ENCODE measurements around the gene C11orf42. TPM values are rescaled to one million over a fixed set of nuclear protein-coding genes. Genes with fewer than 3 reads are reported as not detected.

C11orf42 gene
- total RNA-seq, 3 donors from 2014 or later (not counting 1 experiment from before 2014, with no cell fraction given) = not detected

DNA sequence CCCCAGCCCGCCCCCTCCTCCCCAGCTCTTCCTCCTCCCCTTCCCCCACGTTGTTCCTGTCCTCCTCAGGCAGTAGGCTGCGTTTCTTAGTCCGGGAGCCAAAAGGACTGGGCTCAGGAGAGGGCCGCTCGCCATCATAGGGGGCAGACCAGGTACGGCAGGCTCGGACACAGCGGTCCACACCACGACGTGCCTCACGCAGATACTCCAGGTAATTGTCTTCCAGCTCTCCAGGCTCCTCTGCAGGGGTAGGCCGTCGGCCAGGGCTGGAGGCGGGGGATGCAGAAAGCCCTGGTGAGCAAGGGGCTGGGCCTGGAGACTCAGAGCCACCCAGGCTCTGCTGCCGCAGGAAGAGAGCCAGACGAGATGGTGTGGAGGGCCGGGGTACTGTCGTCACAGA lies 12.4 kb downstream of the C11orf42 start:
- H3K27me3 Mint-ChIP-seq (ENCODE audit: low read depth in 2 of 2) = no peaks in the 10 kb centered on the region
- H3K4me1 ChIP-seq (ENCODE audit: control insufficient read depth, insufficient read depth, low read length) = no peaks in the 10 kb centered on the region
- intact Hi-C loops (cut with micrococcal nuclease) = no loop called here
- ATAC-seq = no peak
- H3K27me3 ChIP-seq (ENCODE audit: control insufficient read depth, insufficient read depth, low read length) = no peaks in the 10 kb centered on the region
- no peak for DNase-seq
- H3K4me3 Mint-ChIP-seq = no peak overlapping the region
- no peaks in the 10 kb centered on the region for H3K4me1 Mint-ChIP-seq
- no peaks in the 10 kb centered on the region for H3K9me3 ChIP-seq (ENCODE audit: control insufficient read depth, insufficient read depth, low read length)
- no peak overlapping the region for H3K27ac ChIP-seq (ENCODE audit: low read length)
- no peaks in the 10 kb centered on the region for H3K9me3 Mint-ChIP-seq
- peaks cover 96% of the 10 kb centered on the region for H3K36me3 ChIP-seq (ENCODE audit: control insufficient read depth, insufficient read depth, low read length)
- H3K27ac Mint-ChIP-seq = no peak overlapping the region
- WGBS (ENCODE audit: insufficient coverage) = 98% methylated on average over 18 of the region's 19 CpGs
- TF ChIP-seq, protein P1, sequence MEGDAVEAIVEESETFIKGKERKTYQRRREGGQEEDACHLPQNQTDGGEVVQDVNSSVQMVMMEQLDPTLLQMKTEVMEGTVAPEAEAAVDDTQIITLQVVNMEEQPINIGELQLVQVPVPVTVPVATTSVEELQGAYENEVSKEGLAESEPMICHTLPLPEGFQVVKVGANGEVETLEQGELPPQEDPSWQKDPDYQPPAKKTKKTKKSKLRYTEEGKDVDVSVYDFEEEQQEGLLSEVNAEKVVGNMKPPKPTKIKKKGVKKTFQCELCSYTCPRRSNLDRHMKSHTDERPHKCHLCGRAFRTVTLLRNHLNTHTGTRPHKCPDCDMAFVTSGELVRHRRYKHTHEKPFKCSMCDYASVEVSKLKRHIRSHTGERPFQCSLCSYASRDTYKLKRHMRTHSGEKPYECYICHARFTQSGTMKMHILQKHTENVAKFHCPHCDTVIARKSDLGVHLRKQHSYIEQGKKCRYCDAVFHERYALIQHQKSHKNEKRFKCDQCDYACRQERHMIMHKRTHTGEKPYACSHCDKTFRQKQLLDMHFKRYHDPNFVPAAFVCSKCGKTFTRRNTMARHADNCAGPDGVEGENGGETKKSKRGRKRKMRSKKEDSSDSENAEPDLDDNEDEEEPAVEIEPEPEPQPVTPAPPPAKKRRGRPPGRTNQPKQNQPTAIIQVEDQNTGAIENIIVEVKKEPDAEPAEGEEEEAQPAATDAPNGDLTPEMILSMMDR (IDR thresholded peaks at IDR 0.05) = no peak
- peaks cover 31% of the 10 kb centered on the region for H3K36me3 Mint-ChIP-seq
- no peak overlapping the region for H3K4me3 ChIP-seq (ENCODE audit: low read length)

DNA sequence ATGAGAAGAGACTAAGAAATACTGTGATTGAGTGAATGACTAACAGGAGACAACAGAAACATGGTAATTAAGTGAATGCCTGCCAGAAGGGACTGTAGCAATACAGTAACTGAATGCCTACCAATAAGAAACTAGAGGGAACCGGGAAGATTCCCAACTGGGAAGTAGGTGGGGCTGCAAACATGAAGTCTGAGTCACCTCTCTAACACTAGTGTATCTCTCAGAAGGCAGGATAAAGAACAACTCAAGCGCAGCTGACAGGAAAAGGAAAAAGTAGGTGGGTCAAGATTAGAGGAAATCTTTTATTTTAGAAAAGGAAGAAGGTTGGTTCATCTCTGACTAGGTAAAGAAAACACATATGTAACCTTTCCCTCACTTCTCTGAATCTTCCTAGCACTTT lies 14.0 kb downstream of the C11orf42 start:
- Mint-ChIP-seq H3K27me3 (ENCODE audit: low read depth in 2 of 2) (no peaks in the 10 kb centered on the region), H3K27ac (no peak overlapping the region), H3K9me3 (no peaks in the 10 kb centered on the region), H3K4me1 (no peaks in the 10 kb centered on the region), H3K36me3 (peaks cover 31% of the 10 kb centered on the region), H3K4me3 (no peak overlapping the region)
- no peak overlapping the region for H3K4me3 ChIP-seq (ENCODE audit: low read length)
- H3K27me3 ChIP-seq (ENCODE audit: control insufficient read depth, insufficient read depth, low read length) = no peaks in the 10 kb centered on the region
- no peaks in the 10 kb centered on the region for H3K9me3 ChIP-seq (ENCODE audit: control insufficient read depth, insufficient read depth, low read length)
- DNase-seq = no peak
- H3K4me1 ChIP-seq (ENCODE audit: control insufficient read depth, insufficient read depth, low read length) = no peaks in the 10 kb centered on the region
- 83% methylated on average over 1 of the region's 2 CpGs for WGBS (ENCODE audit: insufficient coverage)
- ATAC-seq = no peak
- H3K27ac ChIP-seq (ENCODE audit: low read length) = no peak overlapping the region
- intact Hi-C loops (cut with micrococcal nuclease) = no loop called here
- H3K36me3 ChIP-seq (ENCODE audit: control insufficient read depth, insufficient read depth, low read length) = peaks cover 96% of the 10 kb centered on the region
- TF ChIP-seq, protein P1 (IDR thresholded peaks at IDR 0.05) = no peak

DNA sequence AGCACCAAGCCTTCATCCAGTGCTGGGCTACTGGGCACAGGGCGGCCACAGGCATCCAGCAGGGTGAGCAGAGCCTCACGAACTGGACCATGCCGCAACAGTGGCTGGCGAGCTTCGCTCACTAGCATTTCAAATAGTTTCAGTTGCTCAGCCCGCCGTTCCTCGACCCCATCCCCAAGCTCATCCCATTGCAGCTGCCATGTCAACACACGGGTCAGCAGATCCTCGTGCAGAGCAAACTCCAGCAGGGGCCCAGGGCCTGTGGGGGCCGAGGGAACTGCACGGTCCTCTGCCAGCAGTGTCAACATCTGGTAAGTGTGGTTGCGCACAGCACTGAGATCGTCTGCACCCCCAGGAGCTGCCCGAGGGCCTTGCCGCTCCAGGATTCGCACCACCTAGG lies 18.5 kb downstream of the C11orf42 start:
- no peak overlapping the region for H3K4me3 ChIP-seq (ENCODE audit: low read length)
- 97% methylated on average over 17 of the region's 17 CpGs for WGBS (ENCODE audit: insufficient coverage)
- TF ChIP-seq, protein P1 (IDR thresholded peaks at IDR 0.05) = no peak
- no peaks in the 10 kb centered on the region for H3K9me3 ChIP-seq (ENCODE audit: control insufficient read depth, insufficient read depth, low read length)
- ATAC-seq = no peak
- peaks cover 54% of the 10 kb centered on the region for H3K36me3 ChIP-seq (ENCODE audit: control insufficient read depth, insufficient read depth, low read length)
- no peak overlapping the region for H3K27ac ChIP-seq (ENCODE audit: low read length)
- intact Hi-C loops (cut with micrococcal nuclease) = no loop called here
- H3K27me3 ChIP-seq (ENCODE audit: control insufficient read depth, insufficient read depth, low read length) = no peaks in the 10 kb centered on the region
- H3K4me1 ChIP-seq (ENCODE audit: control insufficient read depth, insufficient read depth, low read length) = peaks cover 14% of the 10 kb centered on the region
- no peak overlapping the region for H3K4me3 Mint-ChIP-seq
- H3K9me3 Mint-ChIP-seq = peaks cover 0 to 2% of the 10 kb centered on the region in 2 donors
- H3K27me3 Mint-ChIP-seq (ENCODE audit: low read depth in 2 of 2) = no peaks in the 10 kb centered on the region
- no peak overlapping the region for H3K27ac Mint-ChIP-seq
- DNase-seq = no peak
- peaks cover 24% of the 10 kb centered on the region for H3K36me3 Mint-ChIP-seq
- peaks cover 43% of the 10 kb centered on the region in 2 donors for H3K4me1 Mint-ChIP-seq

DNA sequence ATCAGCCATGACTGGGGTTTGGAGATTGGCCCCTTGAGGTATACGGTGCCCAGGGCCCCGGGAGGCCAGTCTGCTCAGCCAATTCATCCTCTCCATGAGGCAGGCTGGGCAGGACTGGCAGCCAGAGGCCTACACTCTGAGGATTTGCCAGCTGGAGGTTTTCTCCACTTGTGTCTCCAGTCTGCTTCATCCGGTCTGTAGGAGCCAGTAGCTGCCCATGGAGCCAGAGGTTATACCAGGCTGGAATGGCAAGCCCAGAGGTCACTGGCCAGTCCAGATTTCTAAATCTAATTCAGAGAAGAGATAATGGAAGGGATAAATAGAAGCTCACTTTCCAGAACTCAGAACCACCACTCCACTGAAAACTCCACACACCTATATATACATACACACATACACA lies 19.1 kb downstream of the C11orf42 start:
- WGBS (ENCODE audit: insufficient coverage) = 94% methylated on average over 3 of the region's 3 CpGs
- H3K4me1 ChIP-seq (ENCODE audit: control insufficient read depth, insufficient read depth, low read length) = peaks cover 20% of the 10 kb centered on the region
- intact Hi-C loops (cut with micrococcal nuclease) = no loop called here
- peaks cover 49% of the 10 kb centered on the region in 2 donors for H3K4me1 Mint-ChIP-seq
- TF ChIP-seq, protein P1 (IDR thresholded peaks at IDR 0.05) = no peak
- H3K27ac Mint-ChIP-seq = peak overlapping the region in 1 of 2 donors; percentile 89
- no peak overlapping the region for H3K27ac ChIP-seq (ENCODE audit: low read length)
- peaks cover 21% of the 10 kb centered on the region for H3K36me3 Mint-ChIP-seq
- H3K36me3 ChIP-seq (ENCODE audit: control insufficient read depth, insufficient read depth, low read length) = peaks cover 48% of the 10 kb centered on the region
- H3K27me3 Mint-ChIP-seq (ENCODE audit: low read depth in 2 of 2) = no peaks in the 10 kb centered on the region
- H3K4me3 Mint-ChIP-seq = no peak overlapping the region
- ATAC-seq = no peak
- no peaks in the 10 kb centered on the region for H3K9me3 ChIP-seq (ENCODE audit: control insufficient read depth, insufficient read depth, low read length)
- H3K27me3 ChIP-seq (ENCODE audit: control insufficient read depth, insufficient read depth, low read length) = no peaks in the 10 kb centered on the region
- no peak overlapping the region for H3K4me3 ChIP-seq (ENCODE audit: low read length)
- H3K9me3 Mint-ChIP-seq = peaks cover 0 to 2% of the 10 kb centered on the region in 2 donors
- no peak for DNase-seq
